ENCODE measurements around the gene TMEM221.
A peak's percentile ranks its signal among the peaks of the same experiment; 100 is the strongest.

TMEM221 gene

GRCh38 chr19:17454576-17455071 lies 6.2 kb upstream of the TMEM221 start:
- Histone ChIP-seq H3K27me3 (replicated peaks; ENCODE audit: control insufficient read depth, insufficient read depth, low read length) (no peaks in the 10 kb centered on the region), H3K36me3 (ENCODE audit: control insufficient read depth, insufficient read depth, low read length) (no peaks in the 10 kb centered on the region), H3K4me3 (replicated peaks; ENCODE audit: low read depth, low read length) (no peak overlapping the region)
- DNase-seq (ENCODE audit: extremely low read depth, insufficient read length), result no peak
- no peak for TF ChIP-seq CTCF (IDR thresholded peaks at IDR 0.05; ENCODE audit: insufficient read depth, low read length, poor library complexity, severe bottlenecking)

GRCh38 chr19:17451820-17452219 lies 3.4 kb upstream of the TMEM221 start:
- no peak for TF ChIP-seq CTCF (IDR thresholded peaks at IDR 0.05; ENCODE audit: insufficient read depth, low read length, poor library complexity, severe bottlenecking)
- H3K4me3 ChIP-seq (replicated peaks; ENCODE audit: low read depth, low read length), result no peak overlapping the region
- H3K27me3 ChIP-seq (replicated peaks; ENCODE audit: control insufficient read depth, insufficient read depth, low read length), result no peaks in the 10 kb centered on the region
- H3K36me3 ChIP-seq (ENCODE audit: control insufficient read depth, insufficient read depth, low read length), result no peaks in the 10 kb centered on the region
- DNase-seq (ENCODE audit: extremely low read depth, insufficient read length), result no peak

GRCh38 chr19:17450264-17451075 lies 2.0 kb upstream of the TMEM221 start:
- no peak overlapping the region for H3K4me3 ChIP-seq (replicated peaks; ENCODE audit: low read depth, low read length)
- no peaks in the 10 kb centered on the region for H3K27me3 ChIP-seq (replicated peaks; ENCODE audit: control insufficient read depth, insufficient read depth, low read length)
- no peak for TF ChIP-seq CTCF (IDR thresholded peaks at IDR 0.05; ENCODE audit: insufficient read depth, low read length, poor library complexity, severe bottlenecking)
- peak; percentile 35 for DNase-seq (ENCODE audit: extremely low read depth, insufficient read length)
- no peaks in the 10 kb centered on the region for H3K36me3 ChIP-seq (ENCODE audit: control insufficient read depth, insufficient read depth, low read length)

GRCh38 chr19:17447704-17448130 lies 751 bp downstream of the TMEM221 start:
- Histone ChIP-seq H3K27me3 (replicated peaks; ENCODE audit: control insufficient read depth, insufficient read depth, low read length) (no peaks in the 10 kb centered on the region), H3K4me3 (replicated peaks; ENCODE audit: low read depth, low read length) (no peak overlapping the region), H3K36me3 (ENCODE audit: control insufficient read depth, insufficient read depth, low read length) (no peaks in the 10 kb centered on the region)
- no peak for TF ChIP-seq CTCF (IDR thresholded peaks at IDR 0.05; ENCODE audit: insufficient read depth, low read length, poor library complexity, severe bottlenecking)
- DNase-seq (ENCODE audit: extremely low read depth, insufficient read length), result no peak

- H3K27me3 ChIP-seq (replicated peaks; ENCODE audit: control insufficient read depth, insufficient read depth, low read length), result no peaks in the 10 kb centered on the region
- no peak for DNase-seq (ENCODE audit: extremely low read depth, insufficient read length)
Observed at GRCh38 chr19:17445526-17446165, 2.8 kb downstream of the TMEM221 start.

More at GRCh38 chr19:17445526-17446165, 2.8 kb downstream of the TMEM221 start:
- no peak for TF ChIP-seq CTCF (IDR thresholded peaks at IDR 0.05; ENCODE audit: insufficient read depth, low read length, poor library complexity, severe bottlenecking)
- Histone ChIP-seq H3K4me3 (replicated peaks; ENCODE audit: low read depth, low read length) (no peak overlapping the region), H3K36me3 (ENCODE audit: control insufficient read depth, insufficient read depth, low read length) (no peaks in the 10 kb centered on the region)

All from GM06990 (cell line).